OCI-LY7 (cell line): ENCODE results near the gene MACC1. TPM values are rescaled to one million over a fixed set of nuclear protein-coding genes. Genes with fewer than 3 reads are reported as not detected.

Experiments used
- BruUV-seq: library from RNA; stranded (reverse); fragments of 400-500 nt; replicated peaks from 2 replicates; lab custom pipeline; 2021; lab: Mats Ljungman, UMichigan
- CTCF ChIA-PET: fragments of 300-600 bp; sonication (Branson Sonifier 250); formaldehyde crosslinking; loops from one replicate; lab custom pipeline; 2022; ENCODE audit warnings: antibody characterized with exemption; ENCODE audit not compliant: unreplicated experiment; lab: Charles Lee
- POLR2A ChIA-PET: fragments of 300-600 bp; sonication (Branson Sonifier 250); formaldehyde crosslinking; loops from one replicate; lab custom pipeline; 2022; ENCODE audit warnings: antibody characterized with exemption; lab: Charles Lee
- DNase-seq: peaks from one replicate; pipeline ENCODE4 v3.0.0-alpha.2; 2015; ENCODE audit warnings: low spot score
- H2AFZ ChIP-seq: fragments of 200-600 bp; sonication (generic), shearing (Covaris generic); 2 replicates; pipeline ENCODE4 v1.6.1; 2014; ENCODE audit warnings: mild to moderate bottlenecking, antibody characterized with exemption, low read length, moderate library complexity
- H3K27ac ChIP-seq: fragments of 200-600 bp; sonication (generic); 2 replicates; pipeline ENCODE4 v1.5.1; 2014; ENCODE audit warnings: mixed run types, low read depth, mild to moderate bottlenecking, moderate library complexity, low read length, inconsistent platforms; ENCODE audit not compliant: poor library complexity, severe bottlenecking
- H3K36me3 ChIP-seq: fragments of 200-600 bp; sonication (generic); 2 replicates; pipeline ENCODE4 v1.6.1; 2014; ENCODE audit warnings: mild to moderate bottlenecking, antibody characterized with exemption, low read length, moderate library complexity, mixed read lengths; ENCODE audit not compliant: insufficient read depth
- H3K4me1 ChIP-seq: fragments of 200-600 bp; sonication (generic); 2 replicates; pipeline ENCODE4 v1.5.1; 2014; ENCODE audit warnings: mild to moderate bottlenecking, low read length; ENCODE audit not compliant: insufficient read depth, poor library complexity, severe bottlenecking
- H3K4me2 ChIP-seq: fragments of 200-600 bp; sonication (generic); 2 replicates; pipeline ENCODE4 v1.6.1; 2014; ENCODE audit warnings: mild to moderate bottlenecking, low read length
- H3K4me3 ChIP-seq: fragments of 200-600 bp; sonication (generic); 2 replicates; pipeline ENCODE4 v1.5.1; 2014; ENCODE audit warnings: mild to moderate bottlenecking, low read depth, low read length; ENCODE audit not compliant: poor library complexity, severe bottlenecking
- H3K79me2 ChIP-seq: fragments of 200-600 bp; sonication (generic); 2 replicates; pipeline ENCODE4 v1.6.1; 2016; ENCODE audit warnings: low read depth, mild to moderate bottlenecking, low read length, moderate library complexity, mixed read lengths; ENCODE audit not compliant: insufficient read depth
- H3K9me2 ChIP-seq: fragments of 200-600 bp; sonication (generic); 2 replicates; pipeline ENCODE4 v1.6.1; 2016; ENCODE audit warnings: mild to moderate bottlenecking, low read length, mixed read lengths; ENCODE audit not compliant: insufficient read depth
- H3K9me3 ChIP-seq: fragments of 200-600 bp; sonication (generic); 2 replicates; pipeline ENCODE4 v1.6.1; 2014; ENCODE audit warnings: mild to moderate bottlenecking, mixed run types, low read length, mixed read lengths
- H4K20me1 ChIP-seq: fragments of 200-600 bp; sonication (generic); 2 replicates; pipeline ENCODE4 v1.6.1; 2014; ENCODE audit warnings: mild to moderate bottlenecking, antibody characterized with exemption, low read length, moderate library complexity, mixed read lengths; ENCODE audit not compliant: insufficient read depth
- EZH2phosphoT487 ChIP-seq: fragments of 200-600 bp; sonication (generic); IDR thresholded peaks from 2 replicates; pipeline ENCODE4 v1.6.1; 2018; ENCODE audit warnings: low read depth, borderline replicate concordance, mild to moderate bottlenecking, mixed run types, antibody characterized with exemption, low read length, moderate library complexity, mixed read lengths
- intact Hi-C: fragments of 100-400 bp; cut with micrococcal nuclease; formaldehyde crosslinking; loops from one replicate; pipeline ENCODE4 v1.10.0; 2022; ENCODE audit not compliant: unreplicated experiment
- total RNA-seq, 2 experiments: library from RNA; depleted of rRNA in 1 of 2; stranded (reverse); fragments of >200 nt in 1 of 2; shearing (Covaris generic) in 1 of 2; gene quantifications; 2 replicates each; pipeline ENCODE4 v1.2.3, GENCODE V29; 2014 to 2022
- TF ChIP-seq, protein P1 (sequence below): fragments of 200-600 bp; sonication (generic); conservative IDR thresholded peaks from 2 replicates; pipeline ENCODE4 v1.5.1; 2014; ENCODE audit warnings: mild to moderate bottlenecking, antibody characterized with exemption, low read length, moderate library complexity, mixed read lengths

The MACC1 gene
- total RNA-seq, 2 experiments from 2014 or later = 5.0 to 11.1 TPM

DNA sequence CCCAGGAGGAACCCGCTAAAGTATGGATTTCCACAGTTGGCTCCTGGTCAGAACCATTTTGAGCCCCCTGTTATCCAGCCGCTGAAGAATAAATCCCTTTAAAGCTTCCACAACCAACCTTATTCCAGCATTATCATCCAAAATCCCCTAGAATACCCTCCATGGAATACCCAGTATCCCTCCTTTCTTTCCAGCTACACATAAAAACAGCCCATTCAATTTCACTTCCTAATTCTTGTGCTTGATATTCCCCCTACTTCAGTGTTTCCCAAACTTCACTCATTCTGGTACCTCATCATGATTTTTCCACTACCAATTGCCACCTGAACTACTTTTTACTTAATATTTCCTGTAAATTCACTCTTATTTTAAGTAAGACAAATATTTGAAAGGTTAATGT, 3.1 kb downstream of the MACC1 start:
- BruUV-seq = no TSS peak
- no peak overlapping the region for H2AFZ ChIP-seq
- peaks cover 6% of the 10 kb centered on the region; the same call in 1 of the 2 replicates for H3K36me3 ChIP-seq
- no peak overlapping the region for H3K4me3 ChIP-seq
- TF ChIP-seq, protein P1, sequence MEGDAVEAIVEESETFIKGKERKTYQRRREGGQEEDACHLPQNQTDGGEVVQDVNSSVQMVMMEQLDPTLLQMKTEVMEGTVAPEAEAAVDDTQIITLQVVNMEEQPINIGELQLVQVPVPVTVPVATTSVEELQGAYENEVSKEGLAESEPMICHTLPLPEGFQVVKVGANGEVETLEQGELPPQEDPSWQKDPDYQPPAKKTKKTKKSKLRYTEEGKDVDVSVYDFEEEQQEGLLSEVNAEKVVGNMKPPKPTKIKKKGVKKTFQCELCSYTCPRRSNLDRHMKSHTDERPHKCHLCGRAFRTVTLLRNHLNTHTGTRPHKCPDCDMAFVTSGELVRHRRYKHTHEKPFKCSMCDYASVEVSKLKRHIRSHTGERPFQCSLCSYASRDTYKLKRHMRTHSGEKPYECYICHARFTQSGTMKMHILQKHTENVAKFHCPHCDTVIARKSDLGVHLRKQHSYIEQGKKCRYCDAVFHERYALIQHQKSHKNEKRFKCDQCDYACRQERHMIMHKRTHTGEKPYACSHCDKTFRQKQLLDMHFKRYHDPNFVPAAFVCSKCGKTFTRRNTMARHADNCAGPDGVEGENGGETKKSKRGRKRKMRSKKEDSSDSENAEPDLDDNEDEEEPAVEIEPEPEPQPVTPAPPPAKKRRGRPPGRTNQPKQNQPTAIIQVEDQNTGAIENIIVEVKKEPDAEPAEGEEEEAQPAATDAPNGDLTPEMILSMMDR = no peak
- no peak for TF ChIP-seq EZH2phosphoT487
- no peaks in the 10 kb centered on the region for H3K9me2 ChIP-seq
- H3K4me2 ChIP-seq = no peak overlapping the region
- CTCF ChIA-PET = no interaction called here
- intact Hi-C loops = loop anchor here (10.0 kb wide), 1 partner anchor 1731 kb away; the partner anchor contains the start of gene CDCA7L
- DNase-seq = no peak
- H3K9me3 ChIP-seq = peaks cover 10% of the 10 kb centered on the region; the same call in 1 of the 2 replicates
- H4K20me1 ChIP-seq = no peaks in the 10 kb centered on the region
- POLR2A ChIA-PET = interaction anchor here (0.7 to 1.7 kb wide), 3 partner anchors 11 to 469 kb away, joined by 3 to 5 read pairs (median 3); no protein-coding TSS in a partner anchor
- H3K27ac ChIP-seq = no peak overlapping the region
- H3K79me2 ChIP-seq = peaks cover 18% of the 10 kb centered on the region; the same call in 1 of the 2 replicates
- peaks cover 20% of the 10 kb centered on the region for H3K4me1 ChIP-seq

DNA sequence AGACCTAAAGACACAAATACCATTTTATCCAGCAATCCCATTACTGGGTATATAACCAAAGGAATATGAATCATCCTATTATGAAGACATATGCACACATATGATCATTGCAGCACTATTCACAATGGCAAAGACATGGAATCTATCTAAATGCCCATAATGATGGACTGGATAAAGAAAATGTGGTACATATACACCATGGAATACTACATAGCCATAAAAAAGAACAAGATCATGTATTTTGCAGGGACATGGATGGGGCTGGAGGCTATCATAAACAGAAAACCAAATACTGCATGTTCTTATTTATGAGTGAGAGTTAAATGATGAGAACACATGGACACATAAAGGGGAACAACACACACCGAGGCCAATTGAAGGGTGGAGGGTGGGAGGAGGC, 3.8 kb downstream of the MACC1 start:
- peaks cover 13% of the 10 kb centered on the region for H3K4me1 ChIP-seq
- peaks cover 8% of the 10 kb centered on the region; the same call in 1 of the 2 replicates for H3K36me3 ChIP-seq
- H3K4me3 ChIP-seq = no peak overlapping the region
- ChIA-PET POLR2A (interaction anchor here (0.7 kb wide), 1 partner anchor 468 kb away, joined by 3 read pairs; no protein-coding TSS in a partner anchor), CTCF (no interaction called here)
- peaks cover 18% of the 10 kb centered on the region for H3K9me3 ChIP-seq
- no TSS peak for BruUV-seq
- no peaks in the 10 kb centered on the region for H3K9me2 ChIP-seq
- no peak overlapping the region for H3K27ac ChIP-seq
- H3K79me2 ChIP-seq = peaks cover 18% of the 10 kb centered on the region; the same call in 1 of the 2 replicates
- no peak overlapping the region for H3K4me2 ChIP-seq
- no peaks in the 10 kb centered on the region for H4K20me1 ChIP-seq
- TF ChIP-seq EZH2phosphoT487 = no peak
- TF ChIP-seq, protein P1 = no peak
- DNase-seq = no peak
- no peak overlapping the region for H2AFZ ChIP-seq
- intact Hi-C loops = loop anchor here (10.0 kb wide), 1 partner anchor 1731 kb away; the partner anchor contains the start of gene CDCA7L

GRCh38 chr7:20211376-20211775, 5.8 kb downstream of the MACC1 start:
- POLR2A ChIA-PET = no interaction called here
- Histone ChIP-seq H3K36me3 (peaks cover 13% of the 10 kb centered on the region; the same call in 1 of the 2 replicates), H3K27ac (no peak overlapping the region), H3K4me1 (peaks cover 3% of the 10 kb centered on the region), H3K4me2 (no peak overlapping the region), H3K4me3 (no peak overlapping the region), H3K79me2 (peaks cover 12% of the 10 kb centered on the region; the same call in 1 of the 2 replicates), H2AFZ (no peak overlapping the region), H4K20me1 (no peaks in the 10 kb centered on the region), H3K9me2 (no peaks in the 10 kb centered on the region), H3K9me3 (peaks cover 20% of the 10 kb centered on the region)
- TF ChIP-seq, protein P1 = no peak
- no peak for TF ChIP-seq EZH2phosphoT487
- CTCF ChIA-PET = no interaction called here
- DNase-seq = no peak
- intact Hi-C loops = loop anchor here (10.0 kb wide), 1 partner anchor 1733 kb away; the partner anchor contains the start of gene CDCA7L
- BruUV-seq = no TSS peak
